ENCODE measurements around the gene HS6ST3. TPM values are rescaled to one million over a fixed set of nuclear protein-coding genes. Genes with fewer than 3 reads are reported as not detected.
A peak's percentile ranks its signal among the peaks of the same experiment; 100 is the strongest.

HS6ST3 gene
- total RNA-seq, 1 donor from 2014 or later: under 0.01 TPM

GRCh38 chr13:96793404-96793755, 703.5 kb downstream of the HS6ST3 start:
- FAIRE-seq: no peak

DNA sequence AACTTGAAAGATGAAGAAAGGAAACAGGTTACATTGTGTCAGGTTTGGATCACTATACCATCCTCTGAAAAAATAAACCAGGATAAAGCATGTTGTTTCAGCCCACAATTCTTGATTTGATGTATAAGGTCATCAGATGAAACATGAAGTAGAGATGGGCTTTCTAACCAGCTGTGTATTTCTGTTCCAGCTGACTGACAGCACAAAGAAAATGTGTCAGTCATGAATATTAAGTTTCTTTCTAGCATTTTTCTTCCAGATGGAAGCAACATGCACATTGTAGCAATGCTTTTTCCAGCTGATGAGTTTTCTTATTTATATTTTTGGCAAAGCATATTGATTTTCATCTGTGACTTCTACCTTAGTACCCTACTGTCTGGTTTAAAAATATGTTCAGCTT, 704.8 kb downstream of the HS6ST3 start:
- no peak for FAIRE-seq

More at GRCh38 chr13:96793404-96793755, 703.5 kb downstream of the HS6ST3 start:
- TF ChIP-seq, protein P1, sequence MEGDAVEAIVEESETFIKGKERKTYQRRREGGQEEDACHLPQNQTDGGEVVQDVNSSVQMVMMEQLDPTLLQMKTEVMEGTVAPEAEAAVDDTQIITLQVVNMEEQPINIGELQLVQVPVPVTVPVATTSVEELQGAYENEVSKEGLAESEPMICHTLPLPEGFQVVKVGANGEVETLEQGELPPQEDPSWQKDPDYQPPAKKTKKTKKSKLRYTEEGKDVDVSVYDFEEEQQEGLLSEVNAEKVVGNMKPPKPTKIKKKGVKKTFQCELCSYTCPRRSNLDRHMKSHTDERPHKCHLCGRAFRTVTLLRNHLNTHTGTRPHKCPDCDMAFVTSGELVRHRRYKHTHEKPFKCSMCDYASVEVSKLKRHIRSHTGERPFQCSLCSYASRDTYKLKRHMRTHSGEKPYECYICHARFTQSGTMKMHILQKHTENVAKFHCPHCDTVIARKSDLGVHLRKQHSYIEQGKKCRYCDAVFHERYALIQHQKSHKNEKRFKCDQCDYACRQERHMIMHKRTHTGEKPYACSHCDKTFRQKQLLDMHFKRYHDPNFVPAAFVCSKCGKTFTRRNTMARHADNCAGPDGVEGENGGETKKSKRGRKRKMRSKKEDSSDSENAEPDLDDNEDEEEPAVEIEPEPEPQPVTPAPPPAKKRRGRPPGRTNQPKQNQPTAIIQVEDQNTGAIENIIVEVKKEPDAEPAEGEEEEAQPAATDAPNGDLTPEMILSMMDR (IDR thresholded peaks at IDR 0.05; ENCODE audit: insufficient read depth, low read length, severe bottlenecking): no peak
- no peak for DNase-seq (ENCODE audit: low read depth)
- H3K27me3 ChIP-seq (ENCODE audit: control insufficient read depth, insufficient read depth, low read length): no peaks in the 10 kb centered on the region
- H3K36me3 ChIP-seq (ENCODE audit: control insufficient read depth, insufficient read depth, low read length): no peaks in the 10 kb centered on the region
- H3K4me3 ChIP-seq (ENCODE audit: low read depth, low read length): no peak overlapping the region

DNA sequence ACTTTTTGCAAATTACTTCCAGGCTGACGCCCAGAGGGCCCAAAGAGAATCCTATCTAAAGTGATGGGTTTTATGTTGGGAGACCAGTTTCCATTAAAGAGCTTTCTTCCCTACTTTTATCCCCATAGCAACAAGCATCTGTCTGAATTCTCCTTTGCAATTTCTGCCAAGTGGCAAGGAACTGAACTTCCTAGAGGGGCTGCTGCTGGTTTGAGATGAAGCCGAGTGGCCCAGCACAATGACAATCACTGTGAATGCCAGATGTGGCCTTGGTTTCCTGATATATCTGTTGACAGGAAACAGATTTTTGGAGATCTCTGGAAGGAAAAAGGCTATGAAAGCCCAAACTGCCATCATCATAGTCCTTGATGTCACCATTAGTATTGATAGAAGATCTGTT, 705.8 kb downstream of the HS6ST3 start:
- no peak for FAIRE-seq
- DNase-seq (ENCODE audit: low read depth): no peak
- TF ChIP-seq, protein P1 (IDR thresholded peaks at IDR 0.05; ENCODE audit: insufficient read depth, low read length, severe bottlenecking): no peak

More for the DNA sequence above, 704.8 kb downstream of the HS6ST3 start:
- H3K4me3 ChIP-seq (ENCODE audit: low read depth, low read length): no peak overlapping the region
- no peaks in the 10 kb centered on the region for H3K27me3 ChIP-seq (ENCODE audit: control insufficient read depth, insufficient read depth, low read length)
- TF ChIP-seq, protein P1 (IDR thresholded peaks at IDR 0.05; ENCODE audit: insufficient read depth, low read length, severe bottlenecking): no peak
- H3K36me3 ChIP-seq (ENCODE audit: control insufficient read depth, insufficient read depth, low read length): no peaks in the 10 kb centered on the region
- no peak for DNase-seq (ENCODE audit: low read depth)

GRCh38 chr13:96796091-96796633, 706.3 kb downstream of the HS6ST3 start:
- Histone ChIP-seq H3K4me3 (ENCODE audit: low read depth, low read length) (no peak overlapping the region), H3K27me3 (ENCODE audit: control insufficient read depth, insufficient read depth, low read length) (no peaks in the 10 kb centered on the region), H3K36me3 (ENCODE audit: control insufficient read depth, insufficient read depth, low read length) (no peaks in the 10 kb centered on the region)
- DNase-seq (ENCODE audit: low read depth): peak; percentile 5
- TF ChIP-seq, protein P1 (IDR thresholded peaks at IDR 0.05; ENCODE audit: insufficient read depth, low read length, severe bottlenecking): peak; percentile 13
- FAIRE-seq: no peak

More for the DNA sequence above, 705.8 kb downstream of the HS6ST3 start:
- Histone ChIP-seq H3K36me3 (ENCODE audit: control insufficient read depth, insufficient read depth, low read length) (no peaks in the 10 kb centered on the region), H3K27me3 (ENCODE audit: control insufficient read depth, insufficient read depth, low read length) (no peaks in the 10 kb centered on the region), H3K4me3 (ENCODE audit: low read depth, low read length) (no peak overlapping the region)

GRCh38 chr13:96797136-96797535, 707.2 kb downstream of the HS6ST3 start:
- Histone ChIP-seq H3K4me3 (ENCODE audit: low read depth, low read length) (no peak overlapping the region), H3K27me3 (ENCODE audit: control insufficient read depth, insufficient read depth, low read length) (no peaks in the 10 kb centered on the region), H3K36me3 (ENCODE audit: control insufficient read depth, insufficient read depth, low read length) (no peaks in the 10 kb centered on the region)
- no peak for DNase-seq (ENCODE audit: low read depth)
- FAIRE-seq: no peak
- TF ChIP-seq, protein P1 (IDR thresholded peaks at IDR 0.05; ENCODE audit: insufficient read depth, low read length, severe bottlenecking): no peak

Measured in bronchial epithelial cell (primary cell).